HCT116 (cell line): ENCODE data around the gene NOX3.

Experiments used
- CBX3 ChIP-seq: IDR thresholded peaks from 2 replicates; pipeline ENCODE4 v1.6.1; 2012; ENCODE audit warnings: low read depth
- CEBPB ChIP-seq: IDR thresholded peaks from 2 replicates; pipeline ENCODE4 v1.6.1; 2012; ENCODE audit warnings: low read depth
- CTCF ChIP-seq, 3 experiments: fragments of 200-600 bp in 1 of 3; sonication (generic) in 1 of 3; IDR thresholded peaks in 2 of 3; conservative IDR thresholded peaks in 1 of 3; 2 replicates each; pipeline ENCODE4 v1.5.1; 2012 to 2017; ENCODE audit warnings: low read depth in 2 of 3, low read length in 2 of 3, antibody characterized with exemption in 1 of 3, borderline replicate concordance in 1 of 3, control low read depth in 1 of 3, mild to moderate bottlenecking in 1 of 3, mixed read lengths in 1 of 3, mixed run types in 1 of 3, moderate library complexity in 1 of 3; ENCODE audit not compliant: insufficient read depth in 1 of 3
- EGR1 ChIP-seq: IDR thresholded peaks from 2 replicates; pipeline ENCODE4 v1.6.1; 2012; ENCODE audit warnings: low read depth
- EZH2 ChIP-seq: fragments of 200-600 bp; sonication (generic); IDR thresholded peaks from 2 replicates; pipeline ENCODE4 v1.6.1; 2017; ENCODE audit warnings: antibody characterized with exemption, mixed run types
- MAX ChIP-seq: IDR thresholded peaks from 2 replicates; pipeline ENCODE4 v1.6.1; 2012
- POLR2A ChIP-seq: IDR thresholded peaks from 2 replicates; pipeline ENCODE4 v1.7.0; 2011; ENCODE audit warnings: borderline replicate concordance; ENCODE audit not compliant: insufficient read depth, insufficient read length; ENCODE audit errors: extremely low read depth
- POLR2AphosphoS5 ChIP-seq: IDR thresholded peaks from 2 replicates; pipeline ENCODE4 v1.6.1; 2011; ENCODE audit warnings: mild to moderate bottlenecking, low read depth, low read length, moderate library complexity
- REST ChIP-seq: IDR thresholded peaks from 2 replicates; pipeline ENCODE4 v1.6.1; 2012; ENCODE audit warnings: low read depth
- SRF ChIP-seq: IDR thresholded peaks from 2 replicates; pipeline ENCODE4 v1.6.1; 2012; ENCODE audit warnings: low read depth
- TCF7L2 ChIP-seq: IDR thresholded peaks from 2 replicates; pipeline ENCODE4 v1.7.0; 2011; ENCODE audit warnings: borderline replicate concordance, inconsistent platforms; ENCODE audit not compliant: insufficient read depth, insufficient read length; ENCODE audit errors: extremely low read depth
- ZFX ChIP-seq: fragments of 450-650 bp; IDR thresholded peaks from 2 replicates; pipeline ENCODE4 v1.6.1; 2017
- ZNF274 ChIP-seq: fragments of 200-500 bp; sonication (Bioruptor generic); IDR thresholded peaks from 2 replicates; pipeline ENCODE4 v1.6.1; 2014; ENCODE audit warnings: mild to moderate bottlenecking, low read depth, low read length, inconsistent platforms

GRCh38 chr6:155429321-155429893, 26.2 kb downstream of the NOX3 start:
- no peak for TF ChIP-seq CEBPB
- no peak for TF ChIP-seq EGR1
- TF ChIP-seq CTCF (IDR thresholded peaks at IDR 0.05 in 2 of 3, conservative IDR thresholded peaks at IDR 0.05 in 1 of 3; ENCODE audit: borderline replicate concordance in 1 of 3, insufficient read depth in 1 of 3, low read depth in 2 of 3, low read length in 2 of 3), result no peak
- no peak for TF ChIP-seq POLR2AphosphoS5
- no peak for TF ChIP-seq ZFX
- TF ChIP-seq SRF, result no peak
- TF ChIP-seq EZH2, result no peak
- TF ChIP-seq TCF7L2, result no peak
- no peak for TF ChIP-seq MAX
- TF ChIP-seq POLR2A, result no peak
- TF ChIP-seq REST, result no peak
- no peak for TF ChIP-seq CBX3
- TF ChIP-seq ZNF274, result no peak
